Psoas muscle (tissue), 8 donors: Measurements from ENCODE around the gene CAPN9. TPM values are rescaled to one million over a fixed set of nuclear protein-coding genes. Genes with fewer than 3 reads are reported as not detected.

ENCODE experiments used
- ATAC-seq, 4 donors: fragments of 200-7000 bp; cut with Tn5 transposase; one replicate each; pipeline ENCODE4 v1.9.1; 2020; ENCODE audit warnings: moderate library complexity in 3 of 4, mild to moderate bottlenecking in 2 of 4
- DNase-seq, 2 donors: peaks; one replicate each; pipeline ENCODE4 v3.0.0-alpha.2; 2020
- H3K27ac ChIP-seq: fragments of 200-600 bp; one replicate; pipeline ENCODE4 v1.8.0; 2022
- H3K27me3 ChIP-seq, 3 donors: fragments of 200-600 bp in 1 of 3; one replicate each; pipeline versions ENCODE4 v1.6.1 to v1.8.0; 2013 to 2022; ENCODE audit warnings: low read length in 2 of 3, mild to moderate bottlenecking in 2 of 3, moderate library complexity in 1 of 3; ENCODE audit not compliant: insufficient read depth in 3 of 3
- H3K36me3 ChIP-seq, 2 donors: fragments of 200-600 bp in 1 of 2; one replicate each; pipeline versions ENCODE4 v1.6.1 to v1.8.0; 2013 to 2022; ENCODE audit warnings: low read depth in 1 of 2, mild to moderate bottlenecking in 1 of 2, moderate library complexity in 1 of 2; ENCODE audit not compliant: insufficient read depth in 1 of 2
- H3K4me1 ChIP-seq: fragments of 200-600 bp; one replicate; pipeline ENCODE4 v1.8.0; 2022
- H3K4me3 ChIP-seq: fragments of 200-600 bp; one replicate; pipeline ENCODE4 v1.8.0; 2022; ENCODE audit warnings: mild to moderate bottlenecking
- H3K9me3 ChIP-seq: fragments of 200-600 bp; one replicate; pipeline ENCODE4 v1.8.0; 2022
- WGBS, 3 donors: extraction: QIAGEN DNeasy Blood & Tissue Kit; methylation state at CpG; one replicate each; pipeline versions ENCODE4 v1.1.6 to v1.1.7; 2013; 5-methylcytosine and 5-hydroxymethylcytosine counted together
- intact Hi-C, 2 donors: fragments of 100-400 bp; cut with DNase I; formaldehyde crosslinking; loops; one replicate each; pipeline versions ENCODE4 v1.11.0 to v1.14.2; 2022
- polyA plus RNA-seq, 3 donors: library from polyadenylated mRNA; stranded (reverse); fragments of 200-250 nt; gene quantifications; one replicate each; pipeline ENCODE4 v1.2.3, GENCODE V29; 2013
- total RNA-seq, 4 donors: library from RNA; stranded (reverse); fragmentation: NEBNext Ultra II Directional in 2 of 4; extraction: Animal tissue kit (Norgen Biotek cat#: 25700) in 2 of 4; gene quantifications; one replicate each; pipeline versions ENCODE4 v1.2.1 to v1.2.4, GENCODE V29; 2021 to 2023
- TF ChIP-seq, protein P1 (sequence below): fragments of 200-600 bp; IDR thresholded peaks from one replicate; pipeline ENCODE4 v1.8.0; 2022; ENCODE audit warnings: antibody characterized with exemption
- donor health status: healthy with polysubstance abuse.
- donor health status: DM: no; HTN: no; CAD: no; lungs with moderate emphysema.
- donor health status: Bipolar disorder and iron deficiency.
- donor health status: healthy.
- donor health status: DM: yes; HTN: yes; CAD: no.
- donor health status: DM: no; HTN: no; CAD: no.
- donor health status: DM: no; HTN: no; CAD: no.
- donor health status: DM: yes; HTN: yes; CAD: no.

The CAPN9 gene
- total and polyA plus RNA-seq, 7 donors, result 0.03 TPM; not detected in 6

DNA sequence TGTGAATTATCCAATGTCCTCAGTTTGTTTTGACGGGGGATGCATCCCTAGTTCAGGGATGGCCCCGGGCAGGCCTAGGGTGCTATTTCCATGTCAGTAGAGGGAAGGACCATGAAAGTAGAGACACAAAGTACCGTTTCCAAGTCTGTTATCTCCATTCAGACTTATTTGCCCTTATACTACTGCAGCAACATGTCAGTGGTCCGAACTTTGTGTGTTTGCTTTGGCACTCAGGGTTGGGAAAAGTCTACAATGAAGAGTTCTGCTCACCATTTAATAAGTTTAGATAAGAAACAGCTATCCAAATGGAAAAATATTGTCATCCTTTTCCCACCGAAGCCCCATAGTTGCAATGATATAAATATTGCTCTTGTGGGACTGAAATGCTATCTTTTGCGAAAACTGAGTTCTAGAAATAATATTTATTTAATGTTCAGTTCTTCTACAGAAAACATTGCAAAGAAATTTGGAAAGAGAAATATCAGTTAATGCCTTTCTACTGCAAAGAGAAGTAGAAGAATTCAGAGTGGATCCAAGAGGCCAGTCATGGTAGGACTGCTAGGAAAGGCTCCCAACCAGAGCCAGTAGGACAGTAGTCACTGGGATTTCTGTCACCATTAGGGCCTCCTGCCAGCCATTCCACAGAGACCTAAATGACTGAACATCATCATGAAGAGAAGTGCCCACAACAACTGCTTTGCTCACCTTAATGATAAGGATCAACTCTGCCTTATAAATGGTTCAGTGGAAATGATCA is 21.8 kb upstream of the CAPN9 start:
- 77 to 80% (median 79%) methylated on average over 6 of the region's 6 CpGs for WGBS, 3 donors
- no peak for DNase-seq

DNA sequence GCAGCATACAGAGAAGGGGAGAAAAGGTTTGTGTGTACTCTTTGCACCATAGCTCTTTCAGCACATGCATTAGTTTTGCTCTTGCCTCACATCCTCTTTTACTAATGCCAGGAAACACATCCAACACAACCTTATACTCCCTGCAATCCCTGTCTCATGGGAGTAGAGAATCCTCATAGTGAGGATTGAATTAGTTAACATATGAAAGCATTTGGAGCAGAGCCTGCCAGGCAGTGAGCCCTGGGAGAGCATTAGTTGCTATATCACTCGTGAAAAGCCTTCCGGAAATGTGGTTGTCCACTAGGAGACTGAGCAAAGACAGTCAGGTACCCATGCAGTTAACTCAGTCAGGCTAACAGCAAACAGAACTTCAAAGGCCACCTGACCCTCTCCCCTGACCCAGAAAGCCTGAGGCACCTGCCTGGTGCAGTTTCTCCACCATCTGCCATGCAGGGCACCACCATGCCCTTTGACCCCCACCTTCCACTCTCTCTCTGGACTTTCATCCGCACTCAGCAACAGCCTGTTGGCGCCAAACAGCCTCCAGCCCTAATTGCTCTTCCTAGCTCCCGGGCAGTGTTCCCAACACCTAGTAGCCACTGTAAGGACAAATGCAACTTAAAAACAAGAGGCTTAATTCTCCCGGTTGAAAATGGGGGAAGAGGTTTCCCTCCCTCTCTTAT is 18.3 kb upstream of the CAPN9 start:
- 21 to 24% (median 24%) methylated on average over 6 of the region's 6 CpGs for WGBS, 3 donors
- ATAC-seq, result peak in 3 of 4 donors; percentile 26 to 46 (median 34)
- no peak overlapping the region for H3K4me3 ChIP-seq

More for the DNA sequence above, 21.8 kb upstream of the CAPN9 start:
- no peak overlapping the region for H3K27ac ChIP-seq
- no peaks in the 10 kb centered on the region for H3K27me3 ChIP-seq
- no peak for ATAC-seq
- H3K36me3 ChIP-seq, result no peaks in the 10 kb centered on the region
- no peak overlapping the region for H3K4me3 ChIP-seq
- TF ChIP-seq, protein P1, sequence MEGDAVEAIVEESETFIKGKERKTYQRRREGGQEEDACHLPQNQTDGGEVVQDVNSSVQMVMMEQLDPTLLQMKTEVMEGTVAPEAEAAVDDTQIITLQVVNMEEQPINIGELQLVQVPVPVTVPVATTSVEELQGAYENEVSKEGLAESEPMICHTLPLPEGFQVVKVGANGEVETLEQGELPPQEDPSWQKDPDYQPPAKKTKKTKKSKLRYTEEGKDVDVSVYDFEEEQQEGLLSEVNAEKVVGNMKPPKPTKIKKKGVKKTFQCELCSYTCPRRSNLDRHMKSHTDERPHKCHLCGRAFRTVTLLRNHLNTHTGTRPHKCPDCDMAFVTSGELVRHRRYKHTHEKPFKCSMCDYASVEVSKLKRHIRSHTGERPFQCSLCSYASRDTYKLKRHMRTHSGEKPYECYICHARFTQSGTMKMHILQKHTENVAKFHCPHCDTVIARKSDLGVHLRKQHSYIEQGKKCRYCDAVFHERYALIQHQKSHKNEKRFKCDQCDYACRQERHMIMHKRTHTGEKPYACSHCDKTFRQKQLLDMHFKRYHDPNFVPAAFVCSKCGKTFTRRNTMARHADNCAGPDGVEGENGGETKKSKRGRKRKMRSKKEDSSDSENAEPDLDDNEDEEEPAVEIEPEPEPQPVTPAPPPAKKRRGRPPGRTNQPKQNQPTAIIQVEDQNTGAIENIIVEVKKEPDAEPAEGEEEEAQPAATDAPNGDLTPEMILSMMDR, result no peak
- H3K4me1 ChIP-seq, result peaks cover 12% of the 10 kb centered on the region
- no peaks in the 10 kb centered on the region for H3K9me3 ChIP-seq
- intact Hi-C loops, result no loop called here

DNA sequence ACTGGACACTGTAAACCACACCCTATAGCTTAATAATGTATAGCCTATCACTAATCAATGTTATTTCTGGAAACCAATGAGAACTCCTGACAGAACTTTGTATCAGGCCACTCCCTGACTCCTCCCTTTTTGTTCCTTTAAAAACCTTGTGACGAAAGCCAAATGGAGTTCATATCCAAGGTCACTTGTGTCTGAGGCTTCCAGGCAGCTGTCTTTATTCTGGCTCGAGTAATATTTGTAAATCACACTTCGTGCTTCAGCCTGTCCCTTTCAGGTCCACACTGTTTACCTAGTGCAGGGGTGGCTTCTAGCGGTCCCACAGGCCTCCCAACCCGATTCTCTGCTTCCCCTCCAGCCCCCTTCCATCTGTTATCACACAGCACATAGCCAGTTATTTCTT is 16.2 kb upstream of the CAPN9 start:
- TF ChIP-seq, protein P1, result no peak
- H3K4me1 ChIP-seq, result peaks cover 23% of the 10 kb centered on the region
- no peaks in the 10 kb centered on the region for H3K9me3 ChIP-seq
- H3K36me3 ChIP-seq, result no peaks in the 10 kb centered on the region
- no peak overlapping the region for H3K4me3 ChIP-seq
- no peaks in the 10 kb centered on the region for H3K27me3 ChIP-seq
- 3 to 5% (median 4%) methylated on average over 5 of the region's 5 CpGs for WGBS, 3 donors
- ATAC-seq, result peak; percentile 90 to 96 (median 94)
- intact Hi-C loops, result no loop called here
- DNase-seq, result no peak
- H3K27ac ChIP-seq, result peak overlapping the region; percentile 79

More for the DNA sequence above, 18.3 kb upstream of the CAPN9 start:
- H3K36me3 ChIP-seq, result no peaks in the 10 kb centered on the region
- intact Hi-C loops, result no loop called here
- no peaks in the 10 kb centered on the region for H3K9me3 ChIP-seq
- no peak for DNase-seq
- TF ChIP-seq, protein P1, result no peak
- peak overlapping the region; percentile 36 for H3K27ac ChIP-seq
- no peaks in the 10 kb centered on the region for H3K27me3 ChIP-seq
- H3K4me1 ChIP-seq, result peaks cover 23% of the 10 kb centered on the region

DNA sequence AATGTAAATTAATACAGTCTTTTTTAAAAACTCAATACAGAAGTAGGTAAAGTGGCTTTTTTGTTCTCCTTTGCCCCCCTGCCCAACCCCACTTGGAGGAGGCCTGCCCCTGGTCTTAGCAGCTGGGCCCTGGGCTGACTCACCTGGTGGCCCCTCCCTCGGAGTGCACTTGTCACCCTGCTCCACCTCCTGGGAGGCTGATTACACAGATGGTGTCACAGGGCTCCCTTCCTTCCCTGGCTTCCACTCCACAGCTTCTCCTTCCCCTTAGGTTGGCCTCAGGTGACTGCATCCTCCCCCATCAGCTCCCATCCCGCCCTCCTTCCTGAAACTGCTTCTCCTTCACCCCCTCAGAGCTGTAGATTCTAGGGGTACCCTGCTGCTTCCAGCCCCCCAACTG is 11.7 kb upstream of the CAPN9 start:
- WGBS, 3 donors, result 60 to 76% (median 73%) methylated on average over 2 of the region's 2 CpGs
- TF ChIP-seq, protein P1, result no peak
- no peaks in the 10 kb centered on the region for H3K27me3 ChIP-seq
- H3K27ac ChIP-seq, result no peak overlapping the region
- no peaks in the 10 kb centered on the region for H3K9me3 ChIP-seq
- no peak overlapping the region for H3K4me3 ChIP-seq
- ATAC-seq (no peak), DNase-seq (no peak)
- peaks cover 11% of the 10 kb centered on the region for H3K4me1 ChIP-seq
- no peaks in the 10 kb centered on the region for H3K36me3 ChIP-seq
- intact Hi-C loops, result no loop called here
